PFSK-1 (cell line): ENCODE data around the gene PTPRM. TPM values are rescaled to one million over a fixed set of nuclear protein-coding genes. Genes with fewer than 3 reads are reported as not detected.

Experiments
- FOXP2 ChIP-seq: optimal IDR thresholded peaks from 2 replicates; pipeline ENCODE3; 2011; ENCODE audit warnings: borderline replicate concordance, control low read depth, inconsistent platforms; ENCODE audit not compliant: insufficient read depth; ENCODE audit errors: extremely low read length, extremely low read depth
- POLR2AphosphoS5 ChIP-seq: IDR thresholded peaks from 2 replicates; pipeline ENCODE4 v1.6.1; 2012; ENCODE audit warnings: low read depth, mild to moderate bottlenecking, control low read depth, low read length, moderate library complexity
- REST ChIP-seq, 2 experiments: IDR thresholded peaks; 2 replicates each; pipeline versions ENCODE4 v1.6.1 to v1.8.0; 2011 to 2012; ENCODE audit warnings: low read depth in 2 of 2, low read length in 2 of 2, control low read depth in 1 of 2, inconsistent platforms in 1 of 2, mild to moderate bottlenecking in 1 of 2, moderate library complexity in 1 of 2; ENCODE audit not compliant: insufficient read depth in 1 of 2
- SIN3A ChIP-seq: IDR thresholded peaks from 2 replicates; pipeline ENCODE4 v1.6.1; 2012; ENCODE audit warnings: mild to moderate bottlenecking, low read length, moderate library complexity, borderline replicate concordance; ENCODE audit not compliant: insufficient read depth
- TAF1 ChIP-seq: IDR thresholded peaks from 2 replicates; pipeline ENCODE4 v1.6.1; 2012; ENCODE audit warnings: low read length, control low read depth, borderline replicate concordance; ENCODE audit not compliant: insufficient read depth
- polyA plus RNA-seq: library from polyadenylated mRNA; unstranded; fragments of >200 nt; gene quantifications from one replicate; pipeline ENCODE4 v1.2.1, GENCODE V29; 2012; ENCODE audit warnings: low read depth, missing spikeins; ENCODE audit not compliant: insufficient read length

Gene PTPRM
- polyA plus RNA-seq = not detected

GRCh38 chr18:7566567-7567473 is at the start of gene PTPRM:
PTPRM (plus strand) TSS chr18:7567316; CDS start chr18:7567819, 503 bp downstream.
- no peak for TF ChIP-seq POLR2AphosphoS5
- TF ChIP-seq TAF1 = no peak
- no peak for TF ChIP-seq SIN3A
- no peak for TF ChIP-seq REST (IDR thresholded peaks at IDR 0.05; ENCODE audit: insufficient read depth in 1 of 2, low read depth in 2 of 2, low read length in 2 of 2)
- TF ChIP-seq FOXP2 = no peak

GRCh38 chr18:7517852-7518251 is 49.3 kb upstream of the PTPRM start:
- TF ChIP-seq REST (IDR thresholded peaks at IDR 0.05; ENCODE audit: insufficient read depth in 1 of 2, low read depth in 2 of 2, low read length in 2 of 2) (no peak), FOXP2 (no peak), TAF1 (no peak), POLR2AphosphoS5 (no peak), SIN3A (no peak)

- no peak for TF ChIP-seq FOXP2
- TF ChIP-seq REST (IDR thresholded peaks at IDR 0.05; ENCODE audit: insufficient read depth in 1 of 2, low read depth in 2 of 2, low read length in 2 of 2) = no peak
- TF ChIP-seq SIN3A = no peak
- no peak for TF ChIP-seq TAF1
- no peak for TF ChIP-seq POLR2AphosphoS5
These were observed 46.8 kb upstream of the PTPRM start for GRCh38 chr18:7520200-7520785.

GRCh38 chr18:7521226-7521856 is 45.8 kb upstream of the PTPRM start:
- TF ChIP-seq FOXP2 (no peak), TAF1 (no peak), SIN3A (no peak), REST (IDR thresholded peaks at IDR 0.05; ENCODE audit: insufficient read depth in 1 of 2, low read depth in 2 of 2, low read length in 2 of 2) (no peak), POLR2AphosphoS5 (no peak)
